Peyer's patch (tissue), 4 donors: ENCODE results near the gene SLF2. TPM values are rescaled to one million over a fixed set of nuclear protein-coding genes. Genes with fewer than 3 reads are reported as not detected.

Experiments
- DNase-seq, 3 donors: peaks; one replicate each; pipeline ENCODE4 v3.0.0-alpha.2; 2017 to 2019
- H3K27ac ChIP-seq, 4 donors: fragments of 200-600 bp; sonication (generic); one replicate each; pipeline ENCODE4 v1.5.1; 2016 to 2019
- H3K27me3 ChIP-seq, 2 donors: fragments of 200-600 bp; sonication (generic); one replicate each; pipeline ENCODE4 v1.5.1; 2019
- H3K36me3 ChIP-seq, 3 donors: fragments of 200-600 bp; sonication (generic); one replicate each; pipeline ENCODE4 v1.5.1; 2016 to 2019
- H3K4me1 ChIP-seq, 4 donors: fragments of 200-600 bp; sonication (generic); one replicate each; pipeline ENCODE4 v1.5.1; 2016 to 2019
- H3K4me3 ChIP-seq, 4 donors: fragments of 200-600 bp; sonication (generic); 1 replicate in 3 of 4; 2 replicates in 1 of 4; pipeline ENCODE4 v1.5.1; 2016 to 2019; ENCODE audit warnings: mild to moderate bottlenecking in 1 of 4
- H3K9me3 ChIP-seq, 4 donors: fragments of 200-600 bp; sonication (generic); one replicate each; pipeline ENCODE4 v1.5.1; 2016 to 2019; ENCODE audit warnings: mild to moderate bottlenecking in 1 of 4
- CTCF ChIP-seq, 6 experiments: fragments of 450-650 bp in 4 of 6; fragments of 200-600 bp in 2 of 6; sonication (generic) in 1 of 6; IDR thresholded peaks; one replicate each; pipeline ENCODE4 v1.5.1; 2017 to 2019; ENCODE audit warnings: antibody characterized with exemption in 6 of 6, mild to moderate bottlenecking in 3 of 6, moderate library complexity in 1 of 6
- POLR2A ChIP-seq, 2 donors: fragments of 450-650 bp; IDR thresholded peaks; one replicate each; pipeline ENCODE4 v1.5.1; 2017; ENCODE audit warnings: antibody characterized with exemption in 2 of 2, mild to moderate bottlenecking in 2 of 2, moderate library complexity in 2 of 2
- total RNA-seq, 4 donors: library from RNA; depleted of rRNA; stranded (reverse); fragments of >200 nt; gene quantifications; one replicate each; pipeline ENCODE4 v1.1.0, GENCODE V29; 2016

SLF2 gene
- total RNA-seq, 4 donors from 2014 or later, result 11.0 to 37.2 (median 32.0) TPM

GRCh38 chr10:100976906-100977305, 64.1 kb downstream of the SLF2 start:
- H3K27me3 ChIP-seq, result no peaks in the 10 kb centered on the region
- H3K9me3 ChIP-seq, result no peaks in the 10 kb centered on the region
- peaks cover 0 to 52% (median 0%) of the 10 kb centered on the region in 3 donors for H3K36me3 ChIP-seq
- no peak for TF ChIP-seq POLR2A (IDR thresholded peaks at IDR 0.05)
- TF ChIP-seq CTCF (IDR thresholded peaks at IDR 0.05), result no peak
- DNase-seq, result no peak
- H3K4me3 ChIP-seq, result no peak overlapping the region
- peaks cover 0 to 8% (median 0%) of the 10 kb centered on the region in 4 donors for H3K4me1 ChIP-seq
- H3K27ac ChIP-seq, result no peak overlapping the region

GRCh38 chr10:100977436-100977835, 64.7 kb downstream of the SLF2 start:
- H3K27ac ChIP-seq, result no peak overlapping the region
- TF ChIP-seq CTCF (IDR thresholded peaks at IDR 0.05), result no peak
- TF ChIP-seq POLR2A (IDR thresholded peaks at IDR 0.05), result no peak
- DNase-seq, result peak in 1 of 3 donors; percentile 3
- H3K4me1 ChIP-seq, result peaks cover 0 to 2% (median 0%) of the 10 kb centered on the region in 4 donors
- H3K4me3 ChIP-seq, result no peak overlapping the region
- peaks cover 0 to 53% (median 0%) of the 10 kb centered on the region in 3 donors for H3K36me3 ChIP-seq
- H3K9me3 ChIP-seq, result no peaks in the 10 kb centered on the region
- H3K27me3 ChIP-seq, result no peaks in the 10 kb centered on the region

GRCh38 chr10:100978121-100978900, 65.5 kb downstream of the SLF2 start:
- no peak overlapping the region for H3K4me3 ChIP-seq
- peaks cover 0 to 62% (median 0%) of the 10 kb centered on the region in 3 donors for H3K36me3 ChIP-seq
- no peaks in the 10 kb centered on the region for H3K4me1 ChIP-seq
- no peaks in the 10 kb centered on the region for H3K9me3 ChIP-seq
- no peak overlapping the region for H3K27ac ChIP-seq
- H3K27me3 ChIP-seq, result no peaks in the 10 kb centered on the region
- TF ChIP-seq POLR2A (IDR thresholded peaks at IDR 0.05), result no peak
- TF ChIP-seq CTCF (IDR thresholded peaks at IDR 0.05), result no peak
- DNase-seq, result peak in 1 of 3 donors; percentile 8

GRCh38 chr10:100978901-100979195, 66.1 kb downstream of the SLF2 start:
- Histone ChIP-seq H3K4me3 (no peak overlapping the region), H3K36me3 (peaks cover 0 to 63% (median 0%) of the 10 kb centered on the region in 3 donors), H3K27me3 (no peaks in the 10 kb centered on the region), H3K4me1 (no peaks in the 10 kb centered on the region), H3K9me3 (no peaks in the 10 kb centered on the region), H3K27ac (no peak overlapping the region)
- peak in 1 of 3 donors; percentile 8 for DNase-seq
- TF ChIP-seq CTCF (IDR thresholded peaks at IDR 0.05), result no peak
- no peak for TF ChIP-seq POLR2A (IDR thresholded peaks at IDR 0.05)

GRCh38 chr10:100979791-100980272, 67.1 kb downstream of the SLF2 start:
- no peaks in the 10 kb centered on the region for H3K9me3 ChIP-seq
- no peak for DNase-seq

More at GRCh38 chr10:100979791-100980272, 67.1 kb downstream of the SLF2 start:
- TF ChIP-seq POLR2A (IDR thresholded peaks at IDR 0.05), result no peak
- TF ChIP-seq CTCF (IDR thresholded peaks at IDR 0.05), result no peak
- Histone ChIP-seq H3K36me3 (peaks cover 0 to 61% (median 0%) of the 10 kb centered on the region in 3 donors), H3K27me3 (no peaks in the 10 kb centered on the region), H3K4me1 (no peaks in the 10 kb centered on the region), H3K27ac (no peak overlapping the region), H3K4me3 (no peak overlapping the region)
